ENCODE measurements around the gene DDR2.

DDR2 gene

GRCh38 chr1:162701286-162701685 lies 69.0 kb downstream of the DDR2 start:
- no peak for DNase-seq

GRCh38 chr1:162702628-162703027 lies 70.4 kb downstream of the DDR2 start:
- no peak for DNase-seq

- no peak for DNase-seq
These were observed 71.4 kb downstream of the DDR2 start for GRCh38 chr1:162703708-162704107.

GRCh38 chr1:162704673-162705424 lies 72.6 kb downstream of the DDR2 start:
- DNase-seq: no peak

- no peak for DNase-seq
These were observed 73.7 kb downstream of the DDR2 start for GRCh38 chr1:162706003-162706402.

- DNase-seq: no peak
These were observed 74.3 kb downstream of the DDR2 start for GRCh38 chr1:162706606-162707005.

- DNase-seq: no peak
These were observed 76.0 kb downstream of the DDR2 start for GRCh38 chr1:162708286-162708685.

- no peak for DNase-seq
These were observed 77.0 kb downstream of the DDR2 start for GRCh38 chr1:162709132-162709860.

GRCh38 chr1:162709870-162710269 lies 77.6 kb downstream of the DDR2 start:
- DNase-seq: peak; percentile 36

- DNase-seq: peak; percentile 70
These were observed 78.1 kb downstream of the DDR2 start for GRCh38 chr1:162710345-162710744.

- peak; percentile 6 for DNase-seq
These were observed 78.7 kb downstream of the DDR2 start for GRCh38 chr1:162710780-162711465.

- no peak for DNase-seq
These were observed 80.2 kb downstream of the DDR2 start for GRCh38 chr1:162712317-162713029.

- no peak for DNase-seq
These were observed 83.9 kb downstream of the DDR2 start for GRCh38 chr1:162716123-162716522.

GRCh38 chr1:162716552-162716951 lies 84.3 kb downstream of the DDR2 start:
- no peak for DNase-seq

- no peak for DNase-seq
These were observed 85.4 kb downstream of the DDR2 start for GRCh38 chr1:162717548-162718184.

GRCh38 chr1:162719678-162720077 lies 87.4 kb downstream of the DDR2 start:
- no peak for DNase-seq

GRCh38 chr1:162720996-162721395 lies 88.7 kb downstream of the DDR2 start:
- no peak for DNase-seq

GRCh38 chr1:162721471-162721870 lies 89.2 kb downstream of the DDR2 start:
- DNase-seq: no peak

- no peak for DNase-seq
These were observed 89.8 kb downstream of the DDR2 start for GRCh38 chr1:162722036-162722435.

GRCh38 chr1:162724583-162725120 lies 92.4 kb downstream of the DDR2 start:
- no peak for DNase-seq

- no peak for DNase-seq
These were observed 93.1 kb downstream of the DDR2 start for GRCh38 chr1:162725301-162725837.

GRCh38 chr1:162726555-162726954 lies 94.3 kb downstream of the DDR2 start:
- no peak for DNase-seq

Measured in HCEC 1CT (cell line).